Measurements from ENCODE around the gene USP34. TPM values are rescaled to one million over a fixed set of nuclear protein-coding genes. Genes with fewer than 3 reads are reported as not detected.
"Not testable (repeated sequence)": the region's sequence is repeated elsewhere in the genome, so short reads cannot be mapped to it uniquely, and the experiment has no call there.

Gene USP34
- total and polyA plus RNA-seq, 2 experiments from 2014 or later = 81.8 to 157 TPM

DNA sequence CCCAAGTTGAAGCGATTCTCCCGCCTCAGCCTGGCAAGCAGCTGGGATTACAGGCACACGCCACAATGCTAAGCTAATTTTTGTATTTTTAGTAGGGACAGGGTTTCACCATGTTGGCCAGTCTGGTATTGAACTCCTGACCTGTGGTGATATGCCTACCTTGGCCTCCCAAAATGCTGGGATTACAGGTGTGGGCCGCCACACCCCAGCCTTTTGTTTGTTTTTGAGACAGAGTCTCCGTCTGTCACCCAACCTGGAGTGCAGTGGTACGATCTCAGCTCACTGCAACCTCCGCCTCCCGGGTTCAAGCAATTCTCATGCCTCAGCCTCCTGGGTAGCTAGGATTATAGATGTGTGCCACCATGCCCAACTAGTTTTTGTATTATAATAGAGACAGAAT is 15.9 kb downstream of the USP34 start:
- H3K4me3 ChIP-seq; H3K27ac Mint-ChIP-seq; H3K4me1 Mint-ChIP-seq; H3F3A ChIP-seq (replicated peaks; ENCODE audit: low read depth); H3K27ac ChIP-seq (ENCODE audit: low read depth); H3K9me2 ChIP-seq (ENCODE audit: insufficient read depth); ATAC-seq; DNase-seq (ENCODE audit: low spot score); H3K4me2 ChIP-seq; H3K27me3 ChIP-seq (ENCODE audit: insufficient read depth); H3K27me3 Mint-ChIP-seq (ENCODE audit: insufficient read depth, low read depth, poor library complexity); H2AFZ ChIP-seq; H3K4me3 Mint-ChIP-seq; H3K9me3 Mint-ChIP-seq; H3K36me3 ChIP-seq (ENCODE audit: insufficient read depth); H3K4me1 ChIP-seq (ENCODE audit: insufficient read depth): not testable (repeated sequence)
- peaks cover 13% of the 10 kb centered on the region; the same call in 2 of the 3 replicates for H3K36me3 Mint-ChIP-seq (ENCODE audit: low read depth)
- Histone ChIP-seq H3K79me2 (replicated peaks; ENCODE audit: insufficient read depth) (peaks cover 100% of the 10 kb centered on the region), H4K20me1 (replicated peaks; ENCODE audit: insufficient read depth) (peaks cover 72% of the 10 kb centered on the region)

DNA sequence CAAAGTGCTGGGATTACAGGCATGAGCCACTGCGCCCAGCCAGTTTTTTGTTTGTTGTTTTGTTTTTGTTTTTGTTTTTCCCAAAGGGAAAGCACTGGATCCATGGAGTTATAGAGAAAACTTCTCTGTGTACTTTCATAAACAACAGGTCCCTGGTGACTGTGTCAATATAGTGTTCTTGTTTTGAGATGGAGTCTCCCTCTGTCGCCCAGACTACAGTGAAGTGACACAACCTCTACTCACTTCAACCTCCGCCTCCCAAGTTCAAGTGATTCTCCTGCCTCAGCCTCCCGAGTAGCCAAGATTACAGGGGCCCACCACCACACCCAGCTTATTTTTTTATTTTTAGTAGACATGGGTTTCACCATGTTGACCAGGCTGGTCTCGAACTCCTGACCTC is 16.5 kb downstream of the USP34 start:
- Histone ChIP-seq H3F3A (replicated peaks; ENCODE audit: low read depth) (no peaks in the 10 kb centered on the region), H3K27ac (ENCODE audit: low read depth) (no peak overlapping the region), H2AFZ (no peak overlapping the region), H3K36me3 (ENCODE audit: insufficient read depth) (no peaks in the 10 kb centered on the region), H3K9me2 (ENCODE audit: insufficient read depth) (no peaks in the 10 kb centered on the region), H3K4me1 (ENCODE audit: insufficient read depth) (no peaks in the 10 kb centered on the region; the same call in 1 of the 2 replicates), H3K4me2 (no peak overlapping the region), H3K79me2 (replicated peaks; ENCODE audit: insufficient read depth) (peaks cover 100% of the 10 kb centered on the region), H3K27me3 (ENCODE audit: insufficient read depth) (no peaks in the 10 kb centered on the region), H4K20me1 (replicated peaks; ENCODE audit: insufficient read depth) (peaks cover 72% of the 10 kb centered on the region), H3K4me3 (no peak overlapping the region)
- ATAC-seq (no peak), DNase-seq (ENCODE audit: low spot score) (no peak)
- Mint-ChIP-seq H3K27me3 (ENCODE audit: insufficient read depth, low read depth, poor library complexity) (peaks cover 3% of the 10 kb centered on the region), H3K4me3 (no peak overlapping the region), H3K27ac (no peak overlapping the region), H3K36me3 (ENCODE audit: low read depth) (peaks cover 15% of the 10 kb centered on the region; the same call in 2 of the 3 replicates), H3K9me3 (no peaks in the 10 kb centered on the region), H3K4me1 (no peaks in the 10 kb centered on the region; the same call in 2 of the 3 replicates)
- TF ChIP-seq CREB1 (CRISPR knock-in tag; IDR thresholded peaks at IDR 0.05; ENCODE audit: low read depth) (no peak), JUNB (IDR thresholded peaks at IDR 0.05; ENCODE audit: unreplicated experiment) (no peak), EZH2 (IDR thresholded peaks at IDR 0.05; ENCODE audit: low read depth, unreplicated experiment) (no peak), EZH2phosphoT487 (IDR thresholded peaks at IDR 0.05; ENCODE audit: unreplicated experiment) (no peak), STAT1 (IDR thresholded peaks at IDR 0.05; ENCODE audit: unreplicated experiment) (no peak), ZNF114 (CRISPR knock-in tag; IDR thresholded peaks at IDR 0.05) (no peak), POLR2AphosphoS5 (IDR thresholded peaks at IDR 0.05; ENCODE audit: low read depth) (no peak), ZNF331 (CRISPR knock-in tag; IDR thresholded peaks at IDR 0.05; ENCODE audit: low read depth) (no peak)
- TF ChIP-seq, protein P1, sequence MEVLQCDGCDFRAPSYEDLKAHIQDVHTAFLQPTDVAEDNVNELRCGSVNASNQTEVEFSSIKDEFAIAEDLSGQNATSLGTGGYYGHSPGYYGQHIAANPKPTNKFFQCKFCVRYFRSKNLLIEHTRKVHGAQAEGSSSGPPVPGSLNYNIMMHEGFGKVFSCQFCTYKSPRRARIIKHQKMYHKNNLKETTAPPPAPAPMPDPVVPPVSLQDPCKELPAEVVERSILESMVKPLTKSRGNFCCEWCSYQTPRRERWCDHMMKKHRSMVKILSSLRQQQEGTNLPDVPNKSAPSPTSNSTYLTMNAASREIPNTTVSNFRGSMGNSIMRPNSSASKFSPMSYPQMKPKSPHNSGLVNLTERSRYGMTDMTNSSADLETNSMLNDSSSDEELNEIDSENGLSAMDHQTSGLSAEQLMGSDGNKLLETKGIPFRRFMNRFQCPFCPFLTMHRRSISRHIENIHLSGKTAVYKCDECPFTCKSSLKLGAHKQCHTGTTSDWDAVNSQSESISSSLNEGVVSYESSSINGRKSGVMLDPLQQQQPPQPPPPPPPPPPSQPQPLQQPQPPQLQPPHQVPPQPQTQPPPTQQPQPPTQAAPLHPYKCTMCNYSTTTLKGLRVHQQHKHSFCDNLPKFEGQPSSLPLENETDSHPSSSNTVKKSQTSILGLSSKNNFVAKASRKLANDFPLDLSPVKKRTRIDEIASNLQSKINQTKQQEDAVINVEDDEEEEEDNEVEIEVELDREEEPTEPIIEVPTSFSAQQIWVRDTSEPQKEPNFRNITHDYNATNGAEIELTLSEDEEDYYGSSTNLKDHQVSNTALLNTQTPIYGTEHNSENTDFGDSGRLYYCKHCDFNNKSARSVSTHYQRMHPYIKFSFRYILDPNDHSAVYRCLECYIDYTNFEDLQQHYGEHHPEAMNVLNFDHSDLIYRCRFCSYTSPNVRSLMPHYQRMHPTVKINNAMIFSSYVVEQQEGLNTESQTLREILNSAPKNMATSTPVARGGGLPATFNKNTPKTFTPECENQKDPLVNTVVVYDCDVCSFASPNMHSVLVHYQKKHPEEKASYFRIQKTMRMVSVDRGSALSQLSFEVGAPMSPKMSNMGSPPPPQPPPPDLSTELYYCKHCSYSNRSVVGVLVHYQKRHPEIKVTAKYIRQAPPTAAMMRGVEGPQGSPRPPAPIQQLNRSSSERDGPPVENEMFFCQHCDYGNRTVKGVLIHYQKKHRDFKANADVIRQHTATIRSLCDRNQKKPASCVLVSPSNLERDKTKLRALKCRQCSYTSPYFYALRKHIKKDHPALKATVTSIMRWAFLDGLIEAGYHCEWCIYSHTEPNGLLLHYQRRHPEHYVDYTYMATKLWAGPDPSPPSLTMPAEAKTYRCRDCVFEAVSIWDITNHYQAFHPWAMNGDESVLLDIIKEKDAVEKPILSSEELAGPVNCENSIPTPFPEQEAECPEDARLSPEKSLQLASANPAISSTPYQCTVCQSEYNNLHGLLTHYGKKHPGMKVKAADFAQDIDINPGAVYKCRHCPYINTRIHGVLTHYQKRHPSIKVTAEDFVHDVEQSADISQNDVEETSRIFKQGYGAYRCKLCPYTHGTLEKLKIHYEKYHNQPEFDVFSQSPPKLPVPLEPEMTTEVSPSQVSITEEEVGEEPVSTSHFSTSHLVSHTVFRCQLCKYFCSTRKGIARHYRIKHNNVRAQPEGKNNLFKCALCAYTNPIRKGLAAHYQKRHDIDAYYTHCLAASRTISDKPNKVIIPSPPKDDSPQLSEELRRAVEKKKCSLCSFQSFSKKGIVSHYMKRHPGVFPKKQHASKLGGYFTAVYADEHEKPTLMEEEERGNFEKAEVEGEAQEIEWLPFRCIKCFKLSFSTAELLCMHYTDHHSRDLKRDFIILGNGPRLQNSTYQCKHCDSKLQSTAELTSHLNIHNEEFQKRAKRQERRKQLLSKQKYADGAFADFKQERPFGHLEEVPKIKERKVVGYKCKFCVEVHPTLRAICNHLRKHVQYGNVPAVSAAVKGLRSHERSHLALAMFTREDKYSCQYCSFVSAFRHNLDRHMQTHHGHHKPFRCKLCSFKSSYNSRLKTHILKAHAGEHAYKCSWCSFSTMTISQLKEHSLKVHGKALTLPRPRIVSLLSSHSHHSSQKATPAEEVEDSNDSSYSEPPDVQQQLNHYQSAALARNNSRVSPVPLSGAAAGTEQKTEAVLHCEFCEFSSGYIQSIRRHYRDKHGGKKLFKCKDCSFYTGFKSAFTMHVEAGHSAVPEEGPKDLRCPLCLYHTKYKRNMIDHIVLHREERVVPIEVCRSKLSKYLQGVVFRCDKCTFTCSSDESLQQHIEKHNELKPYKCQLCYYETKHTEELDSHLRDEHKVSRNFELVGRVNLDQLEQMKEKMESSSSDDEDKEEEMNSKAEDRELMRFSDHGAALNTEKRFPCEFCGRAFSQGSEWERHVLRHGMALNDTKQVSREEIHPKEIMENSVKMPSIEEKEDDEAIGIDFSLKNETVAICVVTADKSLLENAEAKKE (CRISPR knock-in tag; IDR thresholded peaks at IDR 0.05) = no peak
- TF ChIP-seq, protein P2, sequence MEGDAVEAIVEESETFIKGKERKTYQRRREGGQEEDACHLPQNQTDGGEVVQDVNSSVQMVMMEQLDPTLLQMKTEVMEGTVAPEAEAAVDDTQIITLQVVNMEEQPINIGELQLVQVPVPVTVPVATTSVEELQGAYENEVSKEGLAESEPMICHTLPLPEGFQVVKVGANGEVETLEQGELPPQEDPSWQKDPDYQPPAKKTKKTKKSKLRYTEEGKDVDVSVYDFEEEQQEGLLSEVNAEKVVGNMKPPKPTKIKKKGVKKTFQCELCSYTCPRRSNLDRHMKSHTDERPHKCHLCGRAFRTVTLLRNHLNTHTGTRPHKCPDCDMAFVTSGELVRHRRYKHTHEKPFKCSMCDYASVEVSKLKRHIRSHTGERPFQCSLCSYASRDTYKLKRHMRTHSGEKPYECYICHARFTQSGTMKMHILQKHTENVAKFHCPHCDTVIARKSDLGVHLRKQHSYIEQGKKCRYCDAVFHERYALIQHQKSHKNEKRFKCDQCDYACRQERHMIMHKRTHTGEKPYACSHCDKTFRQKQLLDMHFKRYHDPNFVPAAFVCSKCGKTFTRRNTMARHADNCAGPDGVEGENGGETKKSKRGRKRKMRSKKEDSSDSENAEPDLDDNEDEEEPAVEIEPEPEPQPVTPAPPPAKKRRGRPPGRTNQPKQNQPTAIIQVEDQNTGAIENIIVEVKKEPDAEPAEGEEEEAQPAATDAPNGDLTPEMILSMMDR (conservative IDR thresholded peaks at IDR 0.05; ENCODE audit: low read depth in 2 of 2) = no peak
- TF ChIP-seq, protein P3, sequence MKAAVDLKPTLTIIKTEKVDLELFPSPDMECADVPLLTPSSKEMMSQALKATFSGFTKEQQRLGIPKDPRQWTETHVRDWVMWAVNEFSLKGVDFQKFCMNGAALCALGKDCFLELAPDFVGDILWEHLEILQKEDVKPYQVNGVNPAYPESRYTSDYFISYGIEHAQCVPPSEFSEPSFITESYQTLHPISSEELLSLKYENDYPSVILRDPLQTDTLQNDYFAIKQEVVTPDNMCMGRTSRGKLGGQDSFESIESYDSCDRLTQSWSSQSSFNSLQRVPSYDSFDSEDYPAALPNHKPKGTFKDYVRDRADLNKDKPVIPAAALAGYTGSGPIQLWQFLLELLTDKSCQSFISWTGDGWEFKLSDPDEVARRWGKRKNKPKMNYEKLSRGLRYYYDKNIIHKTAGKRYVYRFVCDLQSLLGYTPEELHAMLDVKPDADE (IDR thresholded peaks at IDR 0.05) = no peak
